Testis (tissue), 2 donors: ENCODE results near the gene KIF26B.

ENCODE experiments used
- CTCF ChIP-seq, 3 experiments: fragments of 450-650 bp in 2 of 3; fragments of 200-600 bp in 1 of 3; sonication (generic) in 1 of 3; IDR thresholded peaks; one replicate each; pipeline ENCODE4 v1.5.1; 2016 to 2019; ENCODE audit warnings: antibody characterized with exemption in 3 of 3, mild to moderate bottlenecking in 2 of 3, moderate library complexity in 1 of 3
- POLR2A ChIP-seq: fragments of 450-650 bp; IDR thresholded peaks from one replicate; pipeline ENCODE4 v1.6.1; 2017; ENCODE audit warnings: antibody characterized with exemption, mild to moderate bottlenecking, moderate library complexity

- no peak for TF ChIP-seq CTCF (IDR thresholded peaks at IDR 0.05)
- no peak for TF ChIP-seq POLR2A
Measured at GRCh38 chr1:245677461-245678240, 522.9 kb downstream of the KIF26B start.
